ENCODE data around the gene SNX15.

SNX15 gene

DNA sequence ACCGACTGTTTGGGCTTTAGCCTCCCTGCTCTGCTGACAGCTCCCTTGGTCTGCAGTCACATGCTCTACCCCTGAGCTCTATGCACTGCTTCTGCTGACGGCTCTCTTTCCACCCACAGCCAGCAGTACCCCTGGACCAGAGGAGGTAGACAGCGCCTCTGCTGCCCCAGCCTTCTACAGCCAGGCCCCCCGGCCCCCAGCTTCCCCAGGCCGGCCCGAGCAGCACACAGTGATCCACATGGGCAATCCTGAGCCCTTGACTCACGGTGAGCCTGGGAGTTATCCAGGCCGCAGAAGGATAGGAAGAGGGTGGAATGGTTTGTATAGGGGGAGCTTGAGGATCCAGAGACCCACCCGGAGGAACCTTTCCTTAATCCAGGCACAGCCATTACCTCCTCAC, 59.6 kb downstream of the SNX15 start:
- FAIRE-seq, result no peak

- FAIRE-seq, result no peak
Measured at GRCh38 chr11:65087216-65087615, 60.0 kb downstream of the SNX15 start.

DNA sequence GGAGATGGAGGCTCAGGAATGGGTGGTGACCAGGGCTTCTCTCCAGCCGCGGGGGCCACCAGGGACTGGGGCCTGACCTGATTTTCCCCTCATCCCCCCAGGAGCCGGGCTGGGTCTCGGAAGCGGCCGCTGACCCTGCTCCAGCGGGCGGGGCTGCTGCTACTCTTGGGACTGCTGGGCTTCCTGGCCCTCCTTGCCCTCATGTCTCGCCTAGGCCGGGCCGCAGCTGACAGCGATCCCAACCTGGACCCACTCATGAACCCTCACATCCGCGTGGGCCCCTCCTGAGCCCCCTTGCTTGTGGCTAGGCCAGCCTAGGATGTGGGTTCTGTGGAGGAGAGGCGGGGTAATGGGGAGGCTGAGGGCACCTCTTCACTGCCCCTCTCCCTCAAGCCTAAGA, 60.6 kb downstream of the SNX15 start:
- FAIRE-seq, result no peak

DNA sequence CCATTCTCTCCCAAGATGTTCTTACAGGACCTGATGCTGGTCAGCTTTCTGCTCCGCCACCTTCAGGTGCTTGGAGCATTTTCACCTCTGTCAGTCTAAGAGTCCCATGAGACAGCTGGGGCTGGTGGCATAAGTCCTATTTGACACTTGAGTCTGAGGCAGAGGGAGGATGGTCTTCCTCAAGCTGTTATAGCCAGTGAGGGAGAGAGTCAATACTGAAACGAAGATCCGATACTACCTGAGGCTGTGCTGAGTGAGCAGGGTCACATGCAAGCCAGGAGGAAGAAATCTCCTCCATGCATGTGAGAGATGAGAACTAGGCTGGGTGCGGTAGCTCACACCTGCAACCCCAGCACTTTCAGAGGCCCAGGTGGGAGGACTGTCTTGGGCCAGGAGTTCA, 62.4 kb downstream of the SNX15 start:
- FAIRE-seq, result no peak

Measured in islet of Langerhans (tissue), 1 donor.